K562 (cell line): ENCODE data around the gene SHISA6. TPM values are rescaled to one million over a fixed set of nuclear protein-coding genes. Genes with fewer than 3 reads are reported as not detected.

Experiments
- ATAC-seq: fragments of 200-7000 bp; cut with Tn5 transposase; 3 replicates; pipeline ENCODE4 v1.9.1; 2020; ENCODE audit warnings: moderate library complexity
- BruUV-seq: library from RNA; stranded (reverse); fragments of 400-500 nt; replicated peaks from 2 replicates; lab custom pipeline; 2021; lab: Mats Ljungman, UMichigan
- CTCF ChIA-PET: fragments of 300-600 bp; formaldehyde crosslinking; extraction: SDS; loops from one replicate; lab custom pipeline; 2021; ENCODE audit warnings: low intra/inter-chr PET ratio; lab: Yijun Ruan, JAX
- POLR2A ChIA-PET: fragments of 300-600, 350-650 bp; sonication (Branson Sonifier 250); formaldehyde crosslinking; extraction: SDS; loops from one replicate; lab custom pipeline; 2021; ENCODE audit warnings: antibody characterized with exemption, inconsistent platforms; lab: Yijun Ruan, JAX
- DNase-seq, 4 experiments: peaks; one replicate each; pipeline versions ENCODE4 v3.0.0 to v3.0.0-alpha.2; 2011 to 2018; ENCODE audit warnings: low spot score in 3 of 4, mixed read lengths in 3 of 4; ENCODE audit errors: extremely low read depth in 1 of 4
- FAIRE-seq: peaks from 2 replicates; lab custom pipeline; 2011; peaks lifted over from hg19 to GRCh38; lab: Jason Lieb, UNC
- H2AFZ ChIP-seq: 2 replicates; pipeline ENCODE4 v1.6.0; 2011; ENCODE audit warnings: low read depth, low read length, control low read depth, inconsistent platforms
- H3K27ac ChIP-seq: fragments of 200-600 bp; 3 replicates; pipeline ENCODE4 v1.8.0; 2011; ENCODE audit warnings: low read depth, mild to moderate bottlenecking, control low read depth, inconsistent platforms, low read length, moderate library complexity, mixed read lengths; ENCODE audit errors: extremely low read depth
- H3K27me3 ChIP-seq, 2 experiments: fragments of 300-600 bp in 1 of 2; 2 replicates in 1 of 2; 3 replicates in 1 of 2; pipeline versions ENCODE4 v1.6.0 to v1.8.0; 2011; ENCODE audit warnings: inconsistent platforms in 2 of 2, low read length in 2 of 2, mild to moderate bottlenecking in 1 of 2, mixed read lengths in 1 of 2, moderate library complexity in 1 of 2; ENCODE audit not compliant: control insufficient read depth in 2 of 2, insufficient read depth in 2 of 2
- H3K36me3 ChIP-seq: fragments of 300-600 bp; 3 replicates; pipeline ENCODE4 v1.8.0; 2011; ENCODE audit warnings: mild to moderate bottlenecking, low read length, inconsistent platforms; ENCODE audit not compliant: control insufficient read depth, insufficient read depth
- H3K4me1 ChIP-seq, 2 experiments: fragments of 200-600 bp in 1 of 2; replicated peaks in 1 of 2; 2 replicates in 1 of 2; 3 replicates in 1 of 2; pipeline versions ENCODE4 v1.5.1 to v1.8.0; 2011; ENCODE audit warnings: inconsistent platforms in 2 of 2, low read length in 2 of 2, mild to moderate bottlenecking in 1 of 2, mixed read lengths in 1 of 2, moderate library complexity in 1 of 2; ENCODE audit not compliant: control insufficient read depth in 2 of 2, insufficient read depth in 2 of 2
- H3K4me2 ChIP-seq: 2 replicates; pipeline ENCODE4 v1.6.1; 2011; ENCODE audit warnings: low read length, control low read depth, inconsistent platforms, mixed read lengths; ENCODE audit not compliant: insufficient read depth
- H3K4me3 ChIP-seq: fragments of 200-600 bp; sonication (generic), shearing (Covaris generic); 2 replicates; pipeline ENCODE4 v1.5.1; 2016; ENCODE audit warnings: control low read depth, inconsistent platforms
- H3K79me2 ChIP-seq: fragments of 200-600 bp; 3 replicates; pipeline ENCODE4 v1.8.0; 2011; ENCODE audit warnings: low read length, inconsistent platforms; ENCODE audit not compliant: control insufficient read depth, insufficient read depth
- H3K9ac ChIP-seq, 2 experiments: 2 replicates each; pipeline versions ENCODE4 v1.6.0 to v1.6.1; 2011; ENCODE audit warnings: low read depth in 2 of 2, low read length in 2 of 2, control low read depth in 1 of 2, inconsistent platforms in 1 of 2, mild to moderate bottlenecking in 1 of 2, mixed read lengths in 1 of 2; ENCODE audit not compliant: insufficient read depth in 1 of 2
- H3K9me1 ChIP-seq: one replicate; pipeline ENCODE4 v1.6.0; 2011; ENCODE audit warnings: inconsistent platforms, mild to moderate bottlenecking, low read length, moderate library complexity; ENCODE audit not compliant: control insufficient read depth, insufficient read depth
- H3K9me3 ChIP-seq: replicated peaks from 2 replicates; pipeline ENCODE4 v1.5.1; 2011; ENCODE audit warnings: low read depth, low read length, inconsistent platforms; ENCODE audit not compliant: control insufficient read depth, insufficient read depth
- H4K20me1 ChIP-seq: replicated peaks from 2 replicates; pipeline ENCODE4 v1.6.1; 2011; ENCODE audit warnings: low read length, inconsistent platforms, mixed read lengths; ENCODE audit not compliant: control insufficient read depth, insufficient read depth
- HCFC1 ChIP-seq: IDR thresholded peaks from 2 replicates; pipeline ENCODE4 v1.6.1; 2012; ENCODE audit warnings: low read depth, low read length, improper control_type of control experiment
- HDAC1 ChIP-seq, 2 experiments: fragments of 450-650 bp; IDR thresholded peaks; 2 replicates each; pipeline ENCODE4 v1.6.1; 2016 to 2017; ENCODE audit warnings: inconsistent platforms in 1 of 2, mild to moderate bottlenecking in 1 of 2, moderate library complexity in 1 of 2
- NEUROD1 ChIP-seq: fragments of 150-350 bp; IDR thresholded peaks from 2 replicates; pipeline ENCODE4 v1.6.1; 2014; ENCODE audit warnings: borderline replicate concordance, low read length, low read depth; ENCODE audit not compliant: partially characterized antibody
- RCOR1 ChIP-seq, 2 experiments: IDR thresholded peaks; 2 replicates each; pipeline ENCODE4 v1.6.1; 2012; ENCODE audit warnings: low read depth in 2 of 2, low read length in 2 of 2, borderline replicate concordance in 1 of 2, improper control_type of control experiment in 1 of 2
- ZNF785 ChIP-seq: fragments of 250-450 bp; sonication (Bioruptor Pico); IDR thresholded peaks from 2 replicates; pipeline ENCODE4 v1.4.0; 2020; ENCODE audit warnings: mild to moderate bottlenecking
- WGBS: fragments of 100-300 bp; shearing (Covaris generic); methylation state at CpG from one replicate; pipeline ENCODE4 v1.1.6; 2016; ENCODE audit warnings: low coverage, mixed read lengths; ENCODE audit not compliant: insufficient coverage; ENCODE audit errors: missing lambda C conversion rate; 5-methylcytosine and 5-hydroxymethylcytosine counted together
- in situ Hi-C: fragments of 300-500 bp; cut with MboI; formaldehyde crosslinking; loops from 4 replicates; pipeline ENCODE4 v1.15.0; 2018; ENCODE audit warnings: inconsistent platforms, mixed read lengths
- intact Hi-C: fragments of 100-400 bp; cut with micrococcal nuclease; formaldehyde crosslinking; loops from 2 replicates; pipeline ENCODE4 v1.14.2; 2022
- polyA plus RNA-seq, 8 experiments: library from polyadenylated mRNA; depleted of rRNA in 4 of 8; stranded (reverse) in 5 of 8; unstranded in 3 of 8; fragments of >200 nt; fragmentation: Nextera tagmentation in 2 of 8; fragmentation: Illumina TruSeq in 1 of 8; extraction: Ambion mirVana in 2 of 8; extraction: Trizol in 1 of 8; gene quantifications; 2 replicates each; pipeline versions ENCODE4 v1.2.1 to v1.2.3, GENCODE V29; 2011 to 2014; ENCODE audit warnings: inconsistent platforms in 1 of 8, missing spikeins in 1 of 8
- total RNA-seq, 7 experiments: library from RNA; depleted of rRNA in 6 of 7; stranded (reverse); fragments of >200 nt in 6 of 7; fragmentation: Illumina TruSeq in 2 of 7; extraction: Trizol in 2 of 7; gene quantifications; 2 replicates each; pipeline versions ENCODE4 v1.2.1 to v1.2.3, GENCODE V29; 2011 to 2021; ENCODE audit warnings: low replicate concordance in 1 of 7
- TF ChIP-seq, protein P1 (sequence below), 2 experiments: fragments of 450-650 bp in 1 of 2; sonication (generic) in 1 of 2; formaldehyde crosslinking in 1 of 2; IDR thresholded peaks; 2 replicates each; pipeline versions ENCODE4 v1.7.1 to v1.9.0; 2016 to 2022; ENCODE audit warnings: inconsistent platforms in 1 of 2, mild to moderate bottlenecking in 1 of 2, missing genetic modification reagents in 1 of 2
- TF ChIP-seq, protein P2 (sequence below): sonication (generic); formaldehyde crosslinking; IDR thresholded peaks from 2 replicates; pipeline ENCODE4 v1.8.0; 2023; ENCODE audit warnings: missing genetic modification reagents, mild to moderate bottlenecking, borderline replicate concordance

The SHISA6 gene
- total and polyA plus RNA-seq, 9 of the 15 experiments (the other 6 are each of a cell fraction or from before 2014, with no cell fraction given) = not detected

DNA sequence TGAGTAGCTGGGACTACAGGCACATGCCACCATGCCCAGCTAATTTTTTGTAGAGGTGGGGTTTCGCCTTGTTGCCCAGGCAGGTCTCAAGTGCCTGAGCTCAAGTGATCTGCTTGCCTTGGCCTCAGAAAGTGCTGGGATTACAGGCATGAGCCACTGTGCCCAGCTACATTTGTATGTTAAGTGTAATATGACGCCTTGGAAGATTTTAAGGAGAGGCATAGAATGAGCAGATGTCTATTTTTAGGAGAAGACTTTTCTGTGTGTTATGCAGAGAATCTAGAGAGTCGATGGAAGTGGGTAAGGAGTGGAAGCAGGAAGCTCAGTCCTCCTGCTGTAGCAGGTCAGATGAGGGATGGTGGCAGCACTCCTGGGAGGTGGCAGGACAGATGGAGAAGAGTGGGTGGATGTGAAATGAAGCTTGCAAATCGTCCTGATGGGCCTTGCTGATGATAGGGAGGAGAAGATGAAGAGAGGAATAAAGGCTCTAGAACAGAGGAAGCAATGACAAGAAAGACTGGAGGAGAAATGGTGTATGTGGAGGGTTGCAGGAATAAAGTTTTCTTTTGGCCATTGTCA, 125.3 kb downstream of the SHISA6 start:
- ChIA-PET POLR2A (no interaction called here), CTCF (no interaction called here)
- no peak overlapping the region for H3K27ac ChIP-seq
- H3K9me3 ChIP-seq = no peaks in the 10 kb centered on the region
- no peaks in the 10 kb centered on the region for H4K20me1 ChIP-seq
- no TSS peak for BruUV-seq
- WGBS = 6% methylated on average over 4 of the region's 4 CpGs
- H3K4me3 ChIP-seq = no peak overlapping the region
- in situ Hi-C loops (no loop called here), intact Hi-C loops (no loop called here)
- ATAC-seq = no peak
- H3K4me1 ChIP-seq = no peaks in the 10 kb centered on the region
- H2AFZ ChIP-seq = no peak overlapping the region
- H3K27me3 ChIP-seq = no peaks in the 10 kb centered on the region
- no peaks in the 10 kb centered on the region for H3K79me2 ChIP-seq
- no peak for FAIRE-seq
- no peak overlapping the region for H3K4me2 ChIP-seq
- H3K9ac ChIP-seq = no peak overlapping the region
- H3K9me1 ChIP-seq = no peaks in the 10 kb centered on the region
- DNase-seq = no peak
- H3K36me3 ChIP-seq = no peaks in the 10 kb centered on the region
- TF ChIP-seq RCOR1 (IDR thresholded peaks at IDR 0.05; ENCODE audit: borderline replicate concordance in 1 of 2, low read depth in 2 of 2, low read length in 2 of 2) (no peak), ZNF785 (CRISPR knock-in tag) (no peak), HCFC1 (no peak), NEUROD1 (no peak), HDAC1 (IDR thresholded peaks at IDR 0.05) (no peak)
- TF ChIP-seq, protein P1, sequence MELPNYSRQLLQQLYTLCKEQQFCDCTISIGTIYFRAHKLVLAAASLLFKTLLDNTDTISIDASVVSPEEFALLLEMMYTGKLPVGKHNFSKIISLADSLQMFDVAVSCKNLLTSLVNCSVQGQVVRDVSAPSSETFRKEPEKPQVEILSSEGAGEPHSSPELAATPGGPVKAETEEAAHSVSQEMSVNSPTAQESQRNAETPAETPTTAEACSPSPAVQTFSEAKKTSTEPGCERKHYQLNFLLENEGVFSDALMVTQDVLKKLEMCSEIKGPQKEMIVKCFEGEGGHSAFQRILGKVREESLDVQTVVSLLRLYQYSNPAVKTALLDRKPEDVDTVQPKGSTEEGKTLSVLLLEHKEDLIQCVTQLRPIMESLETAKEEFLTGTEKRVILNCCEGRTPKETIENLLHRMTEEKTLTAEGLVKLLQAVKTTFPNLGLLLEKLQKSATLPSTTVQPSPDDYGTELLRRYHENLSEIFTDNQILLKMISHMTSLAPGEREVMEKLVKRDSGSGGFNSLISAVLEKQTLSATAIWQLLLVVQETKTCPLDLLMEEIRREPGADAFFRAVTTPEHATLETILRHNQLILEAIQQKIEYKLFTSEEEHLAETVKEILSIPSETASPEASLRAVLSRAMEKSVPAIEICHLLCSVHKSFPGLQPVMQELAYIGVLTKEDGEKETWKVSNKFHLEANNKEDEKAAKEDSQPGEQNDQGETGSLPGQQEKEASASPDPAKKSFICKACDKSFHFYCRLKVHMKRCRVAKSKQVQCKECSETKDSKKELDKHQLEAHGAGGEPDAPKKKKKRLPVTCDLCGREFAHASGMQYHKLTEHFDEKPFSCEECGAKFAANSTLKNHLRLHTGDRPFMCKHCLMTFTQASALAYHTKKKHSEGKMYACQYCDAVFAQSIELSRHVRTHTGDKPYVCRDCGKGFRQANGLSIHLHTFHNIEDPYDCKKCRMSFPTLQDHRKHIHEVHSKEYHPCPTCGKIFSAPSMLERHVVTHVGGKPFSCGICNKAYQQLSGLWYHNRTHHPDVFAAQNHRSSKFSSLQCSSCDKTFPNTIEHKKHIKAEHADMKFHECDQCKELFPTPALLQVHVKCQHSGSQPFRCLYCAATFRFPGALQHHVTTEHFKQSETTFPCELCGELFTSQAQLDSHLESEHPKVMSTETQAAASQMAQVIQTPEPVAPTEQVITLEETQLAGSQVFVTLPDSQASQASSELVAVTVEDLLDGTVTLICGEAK (IDR thresholded peaks at IDR 0.05) = no peak
- TF ChIP-seq, protein P1 (CRISPR knock-in tag; IDR thresholded peaks at IDR 0.05) = no peak
- TF ChIP-seq, protein P2, sequence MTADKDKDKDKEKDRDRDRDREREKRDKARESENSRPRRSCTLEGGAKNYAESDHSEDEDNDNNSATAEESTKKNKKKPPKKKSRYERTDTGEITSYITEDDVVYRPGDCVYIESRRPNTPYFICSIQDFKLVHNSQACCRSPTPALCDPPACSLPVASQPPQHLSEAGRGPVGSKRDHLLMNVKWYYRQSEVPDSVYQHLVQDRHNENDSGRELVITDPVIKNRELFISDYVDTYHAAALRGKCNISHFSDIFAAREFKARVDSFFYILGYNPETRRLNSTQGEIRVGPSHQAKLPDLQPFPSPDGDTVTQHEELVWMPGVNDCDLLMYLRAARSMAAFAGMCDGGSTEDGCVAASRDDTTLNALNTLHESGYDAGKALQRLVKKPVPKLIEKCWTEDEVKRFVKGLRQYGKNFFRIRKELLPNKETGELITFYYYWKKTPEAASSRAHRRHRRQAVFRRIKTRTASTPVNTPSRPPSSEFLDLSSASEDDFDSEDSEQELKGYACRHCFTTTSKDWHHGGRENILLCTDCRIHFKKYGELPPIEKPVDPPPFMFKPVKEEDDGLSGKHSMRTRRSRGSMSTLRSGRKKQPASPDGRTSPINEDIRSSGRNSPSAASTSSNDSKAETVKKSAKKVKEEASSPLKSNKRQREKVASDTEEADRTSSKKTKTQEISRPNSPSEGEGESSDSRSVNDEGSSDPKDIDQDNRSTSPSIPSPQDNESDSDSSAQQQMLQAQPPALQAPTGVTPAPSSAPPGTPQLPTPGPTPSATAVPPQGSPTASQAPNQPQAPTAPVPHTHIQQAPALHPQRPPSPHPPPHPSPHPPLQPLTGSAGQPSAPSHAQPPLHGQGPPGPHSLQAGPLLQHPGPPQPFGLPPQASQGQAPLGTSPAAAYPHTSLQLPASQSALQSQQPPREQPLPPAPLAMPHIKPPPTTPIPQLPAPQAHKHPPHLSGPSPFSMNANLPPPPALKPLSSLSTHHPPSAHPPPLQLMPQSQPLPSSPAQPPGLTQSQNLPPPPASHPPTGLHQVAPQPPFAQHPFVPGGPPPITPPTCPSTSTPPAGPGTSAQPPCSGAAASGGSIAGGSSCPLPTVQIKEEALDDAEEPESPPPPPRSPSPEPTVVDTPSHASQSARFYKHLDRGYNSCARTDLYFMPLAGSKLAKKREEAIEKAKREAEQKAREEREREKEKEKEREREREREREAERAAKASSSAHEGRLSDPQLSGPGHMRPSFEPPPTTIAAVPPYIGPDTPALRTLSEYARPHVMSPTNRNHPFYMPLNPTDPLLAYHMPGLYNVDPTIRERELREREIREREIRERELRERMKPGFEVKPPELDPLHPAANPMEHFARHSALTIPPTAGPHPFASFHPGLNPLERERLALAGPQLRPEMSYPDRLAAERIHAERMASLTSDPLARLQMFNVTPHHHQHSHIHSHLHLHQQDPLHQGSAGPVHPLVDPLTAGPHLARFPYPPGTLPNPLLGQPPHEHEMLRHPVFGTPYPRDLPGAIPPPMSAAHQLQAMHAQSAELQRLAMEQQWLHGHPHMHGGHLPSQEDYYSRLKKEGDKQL (CRISPR knock-in tag) = no peak
